ENCODE measurements around the gene NANOS1. TPM values are rescaled to one million over a fixed set of nuclear protein-coding genes. Genes with fewer than 3 reads are reported as not detected.
"Not testable (repeated sequence)": the region's sequence is repeated elsewhere in the genome, so short reads cannot be mapped to it uniquely, and the experiment has no call there.

Gene NANOS1
- total RNA-seq, 2 experiments from 2014 or later: 0.26 to 0.52 TPM

DNA sequence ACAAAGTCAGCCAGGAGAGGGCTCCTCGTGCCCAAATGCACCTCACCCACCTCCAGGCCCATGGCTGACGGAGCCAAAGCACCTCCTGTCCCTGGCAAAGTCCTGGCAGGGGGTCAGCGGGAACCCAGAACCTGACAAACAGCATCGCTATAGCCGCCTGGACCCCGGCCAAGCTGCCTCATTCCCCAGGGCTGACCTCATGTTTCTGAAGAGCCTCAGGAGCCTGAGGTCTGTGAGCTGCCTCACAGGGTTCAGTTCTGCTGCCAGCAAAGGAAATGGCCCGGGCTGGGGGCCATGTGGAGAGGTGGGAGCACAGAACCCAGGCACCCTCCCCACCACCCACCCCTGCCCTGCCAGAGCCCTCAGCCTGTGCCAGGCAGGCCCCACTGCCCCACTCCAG lies 4.2 kb upstream of the NANOS1 start:
- CTCF ChIA-PET: interaction anchor here (0.7 kb wide), 1 partner anchor 26 kb away, joined by 3 read pairs; no protein-coding TSS in a partner anchor
- Mint-ChIP-seq H3K9me3 (no peaks in the 10 kb centered on the region), H3K27me3 (ENCODE audit: low read depth) (peaks cover 4% of the 10 kb centered on the region), H3K4me3 (no peak overlapping the region), H3K4me1 (ENCODE audit: low read depth) (no peaks in the 10 kb centered on the region), H3K36me3 (ENCODE audit: low read depth) (no peaks in the 10 kb centered on the region), H3K27ac (no peak overlapping the region)
- no peak for DNase-seq
- intact Hi-C loops (cut with micrococcal nuclease): no loop called here

DNA sequence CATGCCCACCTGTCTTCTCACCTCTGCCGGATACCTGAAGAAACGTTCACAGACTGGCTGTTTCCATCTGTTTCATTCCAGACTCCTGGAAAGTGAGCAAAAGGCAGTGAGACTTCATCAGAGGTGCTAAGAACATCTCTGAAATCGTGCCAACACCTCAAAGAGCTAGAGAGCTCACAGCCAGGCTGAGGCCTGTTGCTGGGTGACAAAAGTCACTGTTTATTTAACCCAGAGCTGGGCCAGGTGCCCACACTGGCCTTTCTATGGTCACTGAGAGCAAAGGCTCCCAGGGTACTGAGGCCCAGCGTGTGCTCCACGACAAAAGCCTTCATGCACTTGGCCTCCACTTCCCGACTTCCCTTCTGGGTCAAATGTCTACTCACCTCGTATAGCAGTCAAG lies 3.7 kb upstream of the NANOS1 start:
- Mint-ChIP-seq H3K27me3 (ENCODE audit: low read depth) (peaks cover 4% of the 10 kb centered on the region), H3K4me3 (no peak overlapping the region), H3K4me1 (ENCODE audit: low read depth) (peaks cover 1% of the 10 kb centered on the region), H3K9me3 (no peaks in the 10 kb centered on the region), H3K27ac (no peak overlapping the region), H3K36me3 (ENCODE audit: low read depth) (no peaks in the 10 kb centered on the region)
- DNase-seq: no peak
- intact Hi-C loops (cut with micrococcal nuclease): no loop called here
- CTCF ChIA-PET: interaction anchor here (0.7 kb wide), 1 partner anchor 27 kb away, joined by 3 read pairs; no protein-coding TSS in a partner anchor

DNA sequence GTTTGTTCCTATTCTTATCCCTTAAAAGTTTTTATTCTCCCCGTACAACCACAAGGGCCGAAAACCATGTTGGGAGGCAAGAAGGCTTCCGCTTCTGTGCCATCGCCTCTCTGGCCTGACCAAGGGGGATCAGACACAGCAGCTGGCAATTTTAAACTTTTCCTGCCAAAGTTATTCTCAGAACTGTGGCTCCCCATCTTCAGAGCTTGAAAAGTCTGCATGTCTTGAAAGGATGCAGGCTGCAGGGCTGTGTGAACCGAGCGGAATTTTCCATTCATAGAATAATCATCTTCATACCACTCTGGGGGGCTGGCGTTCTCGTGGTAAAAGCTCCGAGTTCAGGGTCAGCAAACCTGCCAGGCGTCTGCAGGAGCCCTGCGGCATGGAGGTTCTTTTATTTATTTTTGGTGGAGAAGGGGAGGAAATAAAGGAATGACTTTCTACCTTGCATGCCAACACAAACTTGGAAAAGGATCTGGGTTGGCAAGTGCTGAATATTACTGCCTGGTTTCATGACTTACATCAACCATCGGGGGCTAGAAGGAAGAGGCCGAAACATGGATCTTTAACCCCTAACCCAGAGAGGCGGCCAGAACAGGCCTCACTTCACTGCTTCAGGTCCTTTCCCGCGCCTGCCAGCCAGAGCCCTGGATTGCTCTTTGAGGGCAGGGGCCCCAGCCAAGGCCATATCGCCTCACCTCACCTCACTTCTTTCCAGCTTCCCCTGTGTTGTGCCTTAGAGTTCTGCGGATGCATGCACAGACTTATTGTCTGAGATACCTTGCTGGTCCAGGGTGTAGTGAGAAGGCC lies 3.0 kb upstream of the NANOS1 start:
- Mint-ChIP-seq H3K4me1 (ENCODE audit: low read depth) (peaks cover 8% of the 10 kb centered on the region), H3K27me3 (ENCODE audit: low read depth) (peaks cover 4% of the 10 kb centered on the region), H3K36me3 (ENCODE audit: low read depth) (no peaks in the 10 kb centered on the region), H3K27ac (no peak overlapping the region), H3K9me3 (no peaks in the 10 kb centered on the region), H3K4me3 (no peak overlapping the region)
- CTCF ChIA-PET: interaction anchor here (0.7 kb wide), 1 partner anchor 27 kb away, joined by 3 read pairs; no protein-coding TSS in a partner anchor
- intact Hi-C loops (cut with micrococcal nuclease): no loop called here
- DNase-seq: no peak

DNA sequence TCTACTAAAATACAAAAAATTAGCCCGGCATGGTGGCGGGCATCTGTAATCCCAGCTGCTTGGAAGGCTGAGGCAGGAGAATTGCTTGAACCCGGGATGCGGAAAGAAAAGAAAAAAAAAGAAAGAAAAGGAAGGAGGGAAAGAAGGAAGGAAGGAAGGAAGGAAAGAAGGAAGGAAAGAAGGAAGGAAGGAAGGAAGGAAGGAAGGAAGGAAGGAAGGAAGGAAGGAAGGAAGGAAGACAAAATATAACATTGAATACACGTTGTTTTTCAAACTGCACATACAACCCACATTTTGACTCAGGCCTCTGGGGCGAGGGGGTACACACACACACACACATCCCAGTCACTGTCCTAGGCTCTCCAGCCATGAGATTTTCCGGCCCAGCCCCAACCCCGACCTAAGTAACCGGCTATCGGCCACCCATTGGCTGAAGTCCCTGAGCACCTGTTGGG lies 1.0 kb upstream of the NANOS1 start:
- CTCF ChIA-PET; H3K9me3 Mint-ChIP-seq; H3K27ac Mint-ChIP-seq; H3K27me3 Mint-ChIP-seq (ENCODE audit: low read depth); intact Hi-C loops (cut with micrococcal nuclease); DNase-seq; H3K36me3 Mint-ChIP-seq (ENCODE audit: low read depth): not testable (repeated sequence)
- Mint-ChIP-seq H3K4me1 (ENCODE audit: low read depth) (peaks cover 16% of the 10 kb centered on the region), H3K4me3 (peak overlapping the region; percentile 66)

DNA sequence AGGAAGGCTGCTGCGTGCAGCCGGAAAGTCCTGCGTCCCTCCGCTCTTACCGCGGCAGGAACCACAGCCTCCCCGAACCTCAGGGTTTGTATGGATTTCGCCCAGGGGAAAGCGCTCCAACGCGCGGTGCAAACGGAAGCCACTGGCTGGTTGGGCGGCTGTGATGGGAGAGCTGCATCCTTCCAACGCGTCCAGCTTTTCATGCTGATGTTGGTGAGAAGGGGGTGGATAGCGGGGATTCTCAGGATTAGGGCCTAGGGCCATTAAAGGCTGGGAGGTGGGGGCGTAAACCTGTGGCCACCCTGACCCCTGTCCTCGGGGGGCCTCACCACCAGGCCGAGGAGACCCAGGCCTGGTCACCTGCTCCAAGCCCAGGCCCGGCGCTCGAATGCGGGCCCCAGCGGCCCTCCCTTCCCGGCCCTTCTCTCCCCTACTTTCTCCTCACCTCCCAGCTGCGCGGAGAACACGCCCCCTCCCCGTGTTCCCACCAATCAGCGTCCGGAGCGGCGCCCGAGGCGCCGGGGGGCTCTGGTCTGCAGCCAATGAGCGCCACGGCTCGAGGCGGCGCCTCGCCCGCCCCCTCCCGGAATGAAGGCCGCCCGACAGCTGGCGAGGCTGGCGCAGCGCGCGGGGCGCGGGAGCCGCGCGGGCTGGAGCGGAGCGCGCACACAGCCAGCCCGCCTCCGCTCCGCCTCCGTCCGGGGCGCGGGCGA lies 458 bp upstream of the NANOS1 start:
- peaks cover 16% of the 10 kb centered on the region for H3K4me1 Mint-ChIP-seq (ENCODE audit: low read depth)
- peaks cover 4% of the 10 kb centered on the region for H3K27me3 Mint-ChIP-seq (ENCODE audit: low read depth)
- intact Hi-C loops (cut with micrococcal nuclease): loop anchor here (1.0 kb wide), 1 partner anchor 136 kb away; the partner anchor contains the start of gene SFXN4
- H3K4me3 Mint-ChIP-seq: peak overlapping the region; percentile 66
- no peaks in the 10 kb centered on the region for H3K9me3 Mint-ChIP-seq
- peak; percentile 73 for DNase-seq
- H3K36me3 Mint-ChIP-seq (ENCODE audit: low read depth): peaks cover 6% of the 10 kb centered on the region
- H3K27ac Mint-ChIP-seq: no peak overlapping the region
- CTCF ChIA-PET: no interaction called here

DNA sequence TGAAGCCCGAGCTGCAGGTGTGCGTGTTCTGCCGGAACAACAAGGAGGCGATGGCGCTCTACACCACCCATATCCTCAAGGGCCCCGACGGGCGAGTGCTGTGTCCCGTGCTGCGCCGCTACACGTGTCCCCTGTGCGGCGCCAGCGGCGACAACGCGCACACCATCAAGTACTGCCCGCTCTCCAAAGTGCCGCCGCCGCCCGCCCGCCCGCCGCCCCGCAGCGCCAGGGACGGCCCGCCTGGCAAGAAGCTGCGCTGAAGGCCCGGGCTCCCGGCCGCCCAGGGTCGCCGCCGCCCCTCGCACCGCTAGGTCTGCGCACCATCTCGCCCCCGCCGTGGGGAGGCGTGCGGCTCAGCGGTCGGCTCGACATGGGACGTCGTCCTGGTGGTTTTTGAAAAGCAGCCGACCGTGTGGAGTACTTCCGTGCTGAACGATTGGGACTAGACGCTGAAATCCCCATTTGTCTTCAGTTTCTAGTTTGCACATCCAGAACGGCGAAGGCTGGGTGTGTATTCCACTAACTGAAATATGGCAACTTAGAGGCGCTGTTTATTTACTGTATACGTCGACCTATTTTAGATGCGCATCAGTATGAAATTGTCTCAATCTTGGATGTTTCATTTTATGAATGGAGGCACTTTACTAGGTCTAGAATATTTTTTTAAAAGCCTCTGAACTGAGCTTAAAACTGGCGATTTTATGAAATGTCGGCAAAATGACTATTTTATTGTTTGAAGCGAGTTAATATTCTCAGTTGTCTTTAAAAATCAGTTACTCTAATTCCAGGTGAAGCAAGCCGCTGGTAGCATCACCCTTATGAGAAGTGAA lies 1.1 kb downstream of the NANOS1 start:
- intact Hi-C loops (cut with micrococcal nuclease): loop anchor here (1.0 to 5.0 kb wide), 6 partner anchors 50 to 463 kb away; partner anchors contain the start of genes DENND10, EIF3A and PRDX3
- CTCF ChIA-PET: interaction anchor here (0.8 to 1.2 kb wide), 2 partner anchors 168 to 462 kb away, joined by 4 to 5 read pairs; no protein-coding TSS in a partner anchor
- H3K36me3 Mint-ChIP-seq (ENCODE audit: low read depth): peaks cover 14% of the 10 kb centered on the region
- H3K27me3 Mint-ChIP-seq (ENCODE audit: low read depth): peaks cover 4% of the 10 kb centered on the region
- H3K9me3 Mint-ChIP-seq: no peaks in the 10 kb centered on the region
- H3K4me1 Mint-ChIP-seq (ENCODE audit: low read depth): peaks cover 16% of the 10 kb centered on the region
- H3K4me3 Mint-ChIP-seq: peak overlapping the region; percentile 57
- DNase-seq: peak; percentile 66
- H3K27ac Mint-ChIP-seq: no peak overlapping the region

DNA sequence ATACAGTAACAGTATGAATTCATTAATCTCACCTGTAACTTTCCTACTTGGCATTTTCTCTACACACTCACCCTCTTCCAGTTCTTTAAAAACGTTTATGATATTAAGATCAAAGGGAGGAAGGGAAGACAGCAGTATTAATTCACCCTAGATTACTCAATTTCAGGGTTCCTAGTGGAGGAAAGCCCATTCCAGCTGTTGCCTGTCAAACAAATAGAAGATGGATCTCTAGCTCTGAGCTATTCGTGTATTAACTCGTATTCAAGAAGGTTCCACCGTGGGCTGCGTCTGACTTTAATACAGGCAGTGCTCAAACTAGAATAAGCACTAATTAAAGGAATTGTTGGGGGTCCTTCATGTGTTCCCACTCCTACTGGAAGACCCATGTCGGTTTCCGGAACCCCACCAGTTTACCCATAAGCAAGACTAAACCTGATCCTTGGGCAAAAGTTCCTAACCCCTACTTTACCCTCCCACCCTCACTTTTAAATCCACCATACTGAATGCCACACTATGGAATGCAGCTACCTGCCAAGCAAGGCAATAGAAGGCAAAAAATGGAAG lies 2.1 kb downstream of the NANOS1 start:
- Mint-ChIP-seq H3K36me3 (ENCODE audit: low read depth) (peaks cover 18% of the 10 kb centered on the region), H3K4me1 (ENCODE audit: low read depth) (peaks cover 16% of the 10 kb centered on the region), H3K27ac (no peak overlapping the region), H3K4me3 (no peak overlapping the region), H3K27me3 (ENCODE audit: low read depth) (peaks cover 4% of the 10 kb centered on the region), H3K9me3 (no peaks in the 10 kb centered on the region)
- CTCF ChIA-PET: interaction anchor here (0.8 to 1.2 kb wide), 2 partner anchors 167 to 463 kb away, joined by 4 to 5 read pairs; no protein-coding TSS in a partner anchor
- intact Hi-C loops (cut with micrococcal nuclease): loop anchor here (2.0 to 5.0 kb wide), 3 partner anchors 73 to 464 kb away; partner anchors contain the start of gene DENND10
- DNase-seq: no peak

DNA sequence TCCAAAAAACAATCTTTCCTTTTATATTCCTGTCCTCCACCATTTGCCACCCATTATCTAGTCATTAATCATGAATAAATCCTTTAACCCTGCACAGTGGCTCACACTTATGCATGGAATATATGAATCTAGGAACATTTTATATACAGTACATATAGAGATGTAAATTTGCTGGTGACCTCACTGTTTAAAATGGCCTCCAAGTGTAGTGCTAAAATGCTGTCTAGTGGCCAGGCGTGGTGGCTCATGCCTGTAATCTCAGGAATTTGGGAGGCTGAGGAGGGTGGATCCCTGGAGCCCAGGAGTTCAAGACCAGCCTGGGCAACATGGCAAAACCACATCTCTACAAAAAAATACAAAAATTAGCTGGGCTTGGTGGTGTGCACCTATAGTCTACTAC lies 9.6 kb downstream of the NANOS1 start:
- no peaks in the 10 kb centered on the region for H3K27me3 Mint-ChIP-seq (ENCODE audit: low read depth)
- peaks cover 14% of the 10 kb centered on the region for H3K4me1 Mint-ChIP-seq (ENCODE audit: low read depth)
- intact Hi-C loops (cut with micrococcal nuclease): no loop called here
- H3K36me3 Mint-ChIP-seq (ENCODE audit: low read depth): peaks cover 64% of the 10 kb centered on the region
- no peak overlapping the region for H3K27ac Mint-ChIP-seq
- no peak for DNase-seq
- CTCF ChIA-PET: no interaction called here
- no peak overlapping the region for H3K4me3 Mint-ChIP-seq
- H3K9me3 Mint-ChIP-seq: no peaks in the 10 kb centered on the region

DNA sequence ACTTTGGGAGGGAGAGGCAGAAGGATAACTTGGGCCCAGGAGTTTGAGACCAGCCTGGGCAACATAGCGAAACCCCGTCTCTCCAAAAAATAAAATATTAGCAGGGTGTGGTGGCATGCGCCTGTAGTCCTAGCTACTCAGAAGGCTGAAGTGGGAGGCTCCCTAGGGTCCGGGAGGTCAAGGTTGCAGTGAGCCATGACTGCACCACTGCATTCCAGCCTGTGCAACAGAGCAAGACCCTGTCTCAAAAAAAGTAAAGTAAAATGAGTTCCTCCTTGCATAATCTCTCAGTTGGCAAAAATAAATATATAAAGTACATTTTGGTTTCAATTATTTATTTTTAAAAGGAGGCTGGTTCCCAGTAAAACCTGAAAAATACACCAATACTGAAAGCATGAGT lies 11.8 kb downstream of the NANOS1 start:
- H3K4me1 Mint-ChIP-seq (ENCODE audit: low read depth): peaks cover 15% of the 10 kb centered on the region
- peaks cover 70% of the 10 kb centered on the region for H3K36me3 Mint-ChIP-seq (ENCODE audit: low read depth)
- DNase-seq: no peak
- H3K27ac Mint-ChIP-seq: peak overlapping the region; percentile 30
- CTCF ChIA-PET: no interaction called here
- intact Hi-C loops (cut with micrococcal nuclease): no loop called here
- no peaks in the 10 kb centered on the region for H3K27me3 Mint-ChIP-seq (ENCODE audit: low read depth)
- H3K9me3 Mint-ChIP-seq: no peaks in the 10 kb centered on the region
- H3K4me3 Mint-ChIP-seq: no peak overlapping the region

DNA sequence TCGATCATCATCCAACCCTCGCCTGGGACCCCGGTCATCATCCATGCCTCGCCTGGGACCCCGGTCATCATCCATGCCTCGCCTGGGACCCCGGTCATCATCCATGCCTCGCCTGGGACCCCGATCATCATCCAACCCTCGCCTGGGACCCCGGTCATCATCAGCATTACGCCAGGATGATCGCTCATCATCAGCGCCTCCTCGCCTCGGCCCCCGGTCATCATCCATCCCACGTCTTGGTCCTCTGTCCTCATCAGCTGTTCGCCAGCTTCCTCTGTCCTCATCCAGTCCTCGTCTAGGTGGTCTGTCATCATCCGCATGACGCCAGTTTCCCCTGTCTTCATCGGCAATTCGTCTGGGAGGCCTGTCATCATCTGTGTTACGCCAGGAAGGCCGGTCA lies 12.7 kb downstream of the NANOS1 start:
- Mint-ChIP-seq H3K27ac (no peak overlapping the region), H3K4me3 (no peak overlapping the region)

DNA sequence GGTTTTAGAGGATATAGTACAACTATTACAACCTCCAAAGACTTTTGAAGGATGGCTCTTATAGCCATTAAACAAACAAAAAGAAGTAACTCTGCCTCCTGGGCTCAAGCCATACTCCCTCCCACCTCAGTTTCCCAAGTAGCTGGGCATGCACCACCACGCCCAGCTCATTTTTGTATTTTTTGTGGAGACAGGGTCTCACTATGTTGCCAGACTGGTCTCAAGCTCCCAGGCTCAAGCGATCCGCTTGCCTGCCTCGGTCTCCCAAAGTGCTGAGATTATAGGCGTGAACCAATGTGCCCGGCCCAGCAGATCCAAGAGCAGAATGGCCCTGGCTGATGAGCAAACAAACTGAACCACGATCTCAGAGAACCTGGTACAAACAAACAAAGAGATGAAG lies 16.0 kb downstream of the NANOS1 start:
- intact Hi-C loops (cut with micrococcal nuclease): no loop called here
- H3K27ac Mint-ChIP-seq: no peak overlapping the region
- CTCF ChIA-PET: no interaction called here

More for the DNA sequence above, 12.7 kb downstream of the NANOS1 start:
- no peaks in the 10 kb centered on the region for H3K27me3 Mint-ChIP-seq (ENCODE audit: low read depth)
- no peak for DNase-seq
- intact Hi-C loops (cut with micrococcal nuclease): no loop called here
- H3K4me1 Mint-ChIP-seq (ENCODE audit: low read depth): peaks cover 16% of the 10 kb centered on the region
- H3K36me3 Mint-ChIP-seq (ENCODE audit: low read depth): peaks cover 73% of the 10 kb centered on the region
- CTCF ChIA-PET: interaction anchor here (0.7 kb wide), 1 partner anchor 23 kb away, joined by 3 read pairs; no protein-coding TSS in a partner anchor
- H3K9me3 Mint-ChIP-seq: no peaks in the 10 kb centered on the region

More for the DNA sequence above, 16.0 kb downstream of the NANOS1 start:
- peaks cover 72% of the 10 kb centered on the region for H3K36me3 Mint-ChIP-seq (ENCODE audit: low read depth)
- peaks cover 17% of the 10 kb centered on the region for H3K4me1 Mint-ChIP-seq (ENCODE audit: low read depth)
- H3K9me3 Mint-ChIP-seq: no peaks in the 10 kb centered on the region
- no peak for DNase-seq
- H3K27me3 Mint-ChIP-seq (ENCODE audit: low read depth): no peaks in the 10 kb centered on the region
- no peak overlapping the region for H3K4me3 Mint-ChIP-seq

Data from activated naive CD4-positive, alpha-beta T cell treated with anti-CD3 and anti-CD28 coated beads for 36 hours (primary cell).